ENCODE data around the gene CLMN. TPM values are rescaled to one million over a fixed set of nuclear protein-coding genes. Genes with fewer than 3 reads are reported as not detected.

The CLMN gene
- total RNA-seq, 1 experiment from 2014 or later = 33.4 TPM

- RAD21 ChIA-PET (ENCODE audit: low non-redundant PET in 1 of 2, low total read pairs in 2 of 2, uncharacterized antibody in 2 of 2, unreplicated experiment in 2 of 2) = no interaction called here
- BruUV-seq (replicated peaks) = no TSS peak
- no peak for ATAC-seq
- Histone ChIP-seq H3K36me3 (ENCODE audit: control insufficient read depth in 1 of 2, insufficient read depth in 2 of 2, low read length in 2 of 2) (no peaks in the 10 kb centered on the region), H3K27ac (ENCODE audit: low read depth, low read length) (no peak overlapping the region), H4K20me1 (ENCODE audit: insufficient read depth) (no peaks in the 10 kb centered on the region), H3K4me1 (ENCODE audit: control insufficient read depth in 1 of 2, insufficient read depth in 2 of 2, low read length in 2 of 2) (no peaks in the 10 kb centered on the region; a peak in 1 of 4 replicates), H3K4me3 (replicated peaks in 1 of 2; ENCODE audit: low read depth in 1 of 2, low read length in 2 of 2) (no peak overlapping the region), H3K9me2 (ENCODE audit: insufficient read depth) (no peaks in the 10 kb centered on the region), H3K79me2 (ENCODE audit: insufficient read depth, low read length) (no peaks in the 10 kb centered on the region), H3K27me3 (ENCODE audit: insufficient read depth, low read length) (no peaks in the 10 kb centered on the region), H3K9ac (ENCODE audit: low read length) (no peak overlapping the region), H2AFZ (ENCODE audit: low read depth, low read length, poor library complexity, severe bottlenecking) (no peak overlapping the region), H3K4me2 (ENCODE audit: low read length) (no peak overlapping the region), H3K9me3 (ENCODE audit: control insufficient read depth in 1 of 2, insufficient read depth in 1 of 2, low read depth in 1 of 2, low read length in 2 of 2) (no peaks in the 10 kb centered on the region)
- POLR2A ChIA-PET = no interaction called here
- CTCF ChIA-PET = no interaction called here
- intact Hi-C loops (cut with micrococcal nuclease) = no loop called here
- DNase-seq (ENCODE audit: low read depth, low spot score) = no peak
- TF ChIP-seq RAD21 (IDR thresholded peaks at IDR 0.05; ENCODE audit: low read depth) (no peak), ZNF274 (IDR thresholded peaks at IDR 0.05; ENCODE audit: low read depth, low read length) (no peak), ELF1 (IDR thresholded peaks at IDR 0.05; ENCODE audit: borderline replicate concordance, low read depth) (no peak), POLR2AphosphoS5 (IDR thresholded peaks at IDR 0.05; ENCODE audit: low read depth, low read length) (no peak), CEBPB (IDR thresholded peaks at IDR 0.05; ENCODE audit: low read depth) (no peak), SIN3A (IDR thresholded peaks at IDR 0.05; ENCODE audit: low read depth) (no peak), POLR2A (IDR thresholded peaks at IDR 0.05; ENCODE audit: borderline replicate concordance, extremely low read depth, insufficient read depth, insufficient read length) (no peak), CTCF (IDR thresholded peaks at IDR 0.05 in 2 of 3, conservative IDR thresholded peaks at IDR 0.05 in 1 of 3; ENCODE audit: borderline replicate concordance in 1 of 3, insufficient read depth in 1 of 3, low read depth in 2 of 3, low read length in 2 of 3) (no peak), EGR1 (IDR thresholded peaks at IDR 0.05; ENCODE audit: low read depth) (no peak), ZFX (IDR thresholded peaks at IDR 0.05) (no peak), SRF (IDR thresholded peaks at IDR 0.05; ENCODE audit: low read depth) (no peak), ZBTB33 (IDR thresholded peaks at IDR 0.05; ENCODE audit: extremely low read depth, insufficient replicate concordance, low read length) (no peak)
- TF ChIP-seq, protein P1, sequence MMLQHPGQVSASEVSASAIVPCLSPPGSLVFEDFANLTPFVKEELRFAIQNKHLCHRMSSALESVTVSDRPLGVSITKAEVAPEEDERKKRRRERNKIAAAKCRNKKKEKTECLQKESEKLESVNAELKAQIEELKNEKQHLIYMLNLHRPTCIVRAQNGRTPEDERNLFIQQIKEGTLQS (IDR thresholded peaks at IDR 0.05) = no peak
- TF ChIP-seq, protein P2, sequence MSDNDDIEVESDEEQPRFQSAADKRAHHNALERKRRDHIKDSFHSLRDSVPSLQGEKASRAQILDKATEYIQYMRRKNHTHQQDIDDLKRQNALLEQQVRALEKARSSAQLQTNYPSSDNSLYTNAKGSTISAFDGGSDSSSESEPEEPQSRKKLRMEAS (IDR thresholded peaks at IDR 0.05) = no peak
Observed at GRCh38 chr14:95227279-95227860, 92.3 kb downstream of the CLMN start.
